ENCODE measurements around the gene SORBS1.

DNA sequence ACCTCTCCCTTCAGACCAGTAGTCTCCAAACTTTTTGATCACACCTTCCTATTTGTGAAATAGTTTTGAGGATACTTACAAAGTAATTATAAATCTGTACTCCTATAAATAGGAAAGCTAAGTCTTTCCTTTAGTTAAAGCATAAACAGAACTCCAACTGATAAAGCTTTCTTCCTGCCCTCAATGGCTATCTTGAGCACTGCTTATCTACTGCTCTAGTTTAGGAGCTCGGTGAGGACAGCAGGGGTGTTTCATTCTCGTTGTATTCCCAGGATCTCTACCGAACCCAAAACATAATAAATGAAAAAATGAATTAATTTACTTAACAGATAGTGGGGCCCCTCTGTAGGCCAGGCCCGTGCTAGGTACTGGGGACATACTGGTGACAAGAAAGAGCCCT is 17.7 kb downstream of the SORBS1 start:
- TF ChIP-seq ZNF792 (CRISPR knock-in tag; IDR thresholded peaks at IDR 0.05) (no peak), NONO (IDR thresholded peaks at IDR 0.05) (no peak), NONO (CRISPR knock-in tag; conservative IDR thresholded peaks at IDR 0.05) (no peak)
